Measurements from ENCODE around the gene ZNF790.

ZNF790 gene

DNA sequence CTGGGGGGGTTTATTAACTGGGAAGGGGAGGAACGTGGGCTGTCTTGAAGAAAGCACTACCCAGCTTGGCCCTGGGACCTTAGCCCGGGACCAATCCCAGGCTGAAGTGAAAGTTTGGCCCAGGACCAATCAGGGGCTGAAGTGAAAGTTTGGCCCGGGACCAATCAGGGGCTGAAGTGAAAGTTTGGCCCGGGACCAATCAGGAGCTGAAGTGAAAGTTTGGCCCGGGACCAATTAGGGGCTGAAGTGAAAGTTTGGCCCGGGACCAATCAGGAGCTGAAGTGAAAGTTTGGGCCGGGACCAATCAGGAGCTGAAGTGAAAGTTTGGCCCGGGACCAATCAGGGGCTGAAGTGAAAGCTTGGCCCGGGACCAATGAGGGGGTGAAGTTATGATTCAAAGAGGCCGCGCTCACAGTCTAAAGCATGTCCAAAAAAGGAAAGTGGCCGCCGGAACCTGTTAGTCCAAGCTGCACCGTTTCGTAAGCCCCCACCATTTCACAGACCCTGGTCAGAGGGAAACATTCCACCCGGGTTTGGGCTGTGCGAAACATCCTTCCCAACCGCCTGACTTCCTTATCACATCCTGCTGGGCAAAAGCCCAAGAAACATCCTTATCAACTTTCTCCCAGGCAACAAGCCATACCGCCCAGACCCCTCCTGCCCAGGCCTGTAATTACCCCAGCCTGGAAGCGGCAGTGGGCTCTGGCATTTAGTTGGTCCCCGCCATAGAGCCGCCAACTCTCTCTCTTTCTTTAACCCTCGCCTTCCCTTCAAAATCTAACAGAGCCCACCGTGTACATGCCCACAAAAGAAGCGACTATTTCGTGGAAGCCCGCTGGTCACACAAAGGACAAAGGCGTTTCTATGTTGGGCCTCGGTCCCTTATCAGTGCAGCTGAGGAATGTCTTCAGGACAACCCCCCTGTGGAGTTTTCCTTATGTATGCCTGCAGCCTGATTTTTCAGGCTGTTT, 66.6 kb downstream of the ZNF790 start:
- no peak for DNase-seq
